Transverse colon (tissue), 4 donors: ENCODE data around the gene BICRA.

Source experiments
- EP300 ChIP-seq: sonication (generic); formaldehyde crosslinking; IDR thresholded peaks from one replicate; pipeline ENCODE4 v1.6.1; 2017; ENCODE audit warnings: antibody characterized with exemption, low read depth
- POLR2AphosphoS5 ChIP-seq, 3 donors: sonication (generic); formaldehyde crosslinking; IDR thresholded peaks; one replicate each; pipeline ENCODE4 v1.6.1; 2016; ENCODE audit warnings: antibody characterized with exemption in 3 of 3
- TF ChIP-seq, protein P1 (sequence below), 5 experiments: fragments of 200-600 bp in 3 of 5; fragments of 450-650 bp in 2 of 5; sonication (generic) in 3 of 5; IDR thresholded peaks; 1 replicate in 2 of 5; 2 replicates in 3 of 5; pipeline ENCODE4 v1.5.1; 2016 to 2017; ENCODE audit warnings: antibody characterized with exemption in 5 of 5, inconsistent platforms in 3 of 5, mild to moderate bottlenecking in 2 of 5, moderate library complexity in 1 of 5

GRCh38 chr19:47694466-47695273, 85.7 kb downstream of the BICRA start:
- TF ChIP-seq, protein P1, sequence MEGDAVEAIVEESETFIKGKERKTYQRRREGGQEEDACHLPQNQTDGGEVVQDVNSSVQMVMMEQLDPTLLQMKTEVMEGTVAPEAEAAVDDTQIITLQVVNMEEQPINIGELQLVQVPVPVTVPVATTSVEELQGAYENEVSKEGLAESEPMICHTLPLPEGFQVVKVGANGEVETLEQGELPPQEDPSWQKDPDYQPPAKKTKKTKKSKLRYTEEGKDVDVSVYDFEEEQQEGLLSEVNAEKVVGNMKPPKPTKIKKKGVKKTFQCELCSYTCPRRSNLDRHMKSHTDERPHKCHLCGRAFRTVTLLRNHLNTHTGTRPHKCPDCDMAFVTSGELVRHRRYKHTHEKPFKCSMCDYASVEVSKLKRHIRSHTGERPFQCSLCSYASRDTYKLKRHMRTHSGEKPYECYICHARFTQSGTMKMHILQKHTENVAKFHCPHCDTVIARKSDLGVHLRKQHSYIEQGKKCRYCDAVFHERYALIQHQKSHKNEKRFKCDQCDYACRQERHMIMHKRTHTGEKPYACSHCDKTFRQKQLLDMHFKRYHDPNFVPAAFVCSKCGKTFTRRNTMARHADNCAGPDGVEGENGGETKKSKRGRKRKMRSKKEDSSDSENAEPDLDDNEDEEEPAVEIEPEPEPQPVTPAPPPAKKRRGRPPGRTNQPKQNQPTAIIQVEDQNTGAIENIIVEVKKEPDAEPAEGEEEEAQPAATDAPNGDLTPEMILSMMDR (IDR thresholded peaks at IDR 0.05): no peak
- TF ChIP-seq POLR2AphosphoS5 (IDR thresholded peaks at IDR 0.05): no peak
- no peak for TF ChIP-seq EP300
